Measurements from ENCODE around the gene MOGAT3.

GRCh38 chr7:101159696-101160674, 40.9 kb downstream of the MOGAT3 start:
- TF ChIP-seq CTCF (IDR thresholded peaks at IDR 0.05): no peak
- no peak for TF ChIP-seq POLR2A (IDR thresholded peaks at IDR 0.05)
- no peak for TF ChIP-seq POLR2AphosphoS5 (IDR thresholded peaks at IDR 0.05)

Measured in stomach (tissue), 4 donors.